Measurements from ENCODE around the gene EHD4.

EHD4 gene

DNA sequence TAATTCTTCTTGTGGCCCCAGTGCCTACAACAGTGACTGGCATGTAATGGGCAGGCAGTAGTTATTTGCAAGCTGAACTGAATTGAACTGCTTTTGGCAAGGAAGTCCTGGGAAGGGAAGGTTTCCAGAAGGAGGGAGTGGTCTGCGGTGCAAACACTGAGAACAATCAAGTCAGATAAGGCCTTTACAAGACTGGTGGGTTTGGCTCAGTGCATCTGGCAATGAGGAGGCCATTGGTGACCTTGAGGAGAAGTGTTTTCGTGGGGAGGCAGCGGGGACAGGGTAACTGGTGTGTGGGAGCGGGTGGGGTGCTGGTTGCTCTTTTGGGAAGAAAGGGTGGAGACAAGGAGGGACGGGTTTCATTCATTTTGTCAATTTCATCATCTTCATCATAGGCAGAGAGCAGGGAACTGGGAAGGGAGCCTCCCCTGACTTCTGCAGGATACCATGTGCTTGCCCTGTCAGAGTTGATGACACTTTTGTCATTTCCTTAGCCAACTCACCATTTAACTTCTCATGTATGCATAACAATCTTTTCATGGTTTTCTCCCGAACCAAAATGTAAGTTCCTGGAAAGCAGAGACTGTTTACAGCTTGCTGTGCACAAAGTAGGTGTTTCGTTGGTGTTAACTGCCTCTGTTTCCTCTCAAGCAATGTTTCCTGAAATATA lies 8.4 kb upstream of the EHD4 start:
- DNase-seq (ENCODE audit: low read depth in 2 of 2): no peak

DNA sequence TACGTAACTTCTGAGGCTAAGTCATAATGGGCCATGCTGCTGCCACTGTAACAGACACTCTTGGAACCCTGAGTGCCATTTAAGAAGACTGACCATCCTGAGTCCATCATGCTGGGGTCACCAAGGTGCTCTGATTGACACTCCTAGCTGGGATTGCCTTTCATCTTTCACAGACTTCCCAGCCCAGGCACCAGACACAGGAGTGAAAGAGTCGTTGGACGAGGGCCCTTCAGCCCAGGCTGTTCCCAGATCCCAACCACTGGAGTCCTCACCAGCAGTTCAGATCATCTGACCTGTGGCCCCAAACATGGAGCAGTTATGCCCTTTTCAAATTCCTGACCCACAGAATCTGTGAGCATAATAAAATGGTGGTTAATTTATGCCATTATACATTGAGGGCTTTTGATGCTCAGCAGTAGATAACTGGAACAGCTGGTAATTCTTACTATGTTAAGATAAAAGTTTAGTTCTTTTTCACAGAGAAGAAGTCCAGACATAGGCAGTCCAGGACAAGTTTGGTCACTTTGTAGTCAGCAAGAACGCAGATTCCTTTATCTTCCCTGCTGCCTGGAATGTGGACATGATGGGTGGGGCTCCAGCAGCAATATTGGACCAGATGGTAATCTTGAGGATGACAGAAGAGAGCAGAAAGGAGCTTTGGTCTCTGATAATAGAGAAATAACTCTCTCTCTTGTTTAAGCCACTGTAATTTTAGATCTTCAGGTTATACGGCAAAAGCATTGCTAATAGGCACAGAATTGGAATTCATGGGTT lies 7.3 kb upstream of the EHD4 start:
- DNase-seq (ENCODE audit: low read depth in 2 of 2): no peak

- DNase-seq (ENCODE audit: low read depth in 2 of 2): no peak
Observed at GRCh38 chr15:41978534-41978933, 6.2 kb upstream of the EHD4 start.

- DNase-seq (ENCODE audit: low read depth in 2 of 2): no peak
Observed at GRCh38 chr15:41977757-41978383, 5.5 kb upstream of the EHD4 start.

- DNase-seq (ENCODE audit: low read depth in 2 of 2): no peak
Observed at GRCh38 chr15:41975669-41976068, 3.3 kb upstream of the EHD4 start.

DNA sequence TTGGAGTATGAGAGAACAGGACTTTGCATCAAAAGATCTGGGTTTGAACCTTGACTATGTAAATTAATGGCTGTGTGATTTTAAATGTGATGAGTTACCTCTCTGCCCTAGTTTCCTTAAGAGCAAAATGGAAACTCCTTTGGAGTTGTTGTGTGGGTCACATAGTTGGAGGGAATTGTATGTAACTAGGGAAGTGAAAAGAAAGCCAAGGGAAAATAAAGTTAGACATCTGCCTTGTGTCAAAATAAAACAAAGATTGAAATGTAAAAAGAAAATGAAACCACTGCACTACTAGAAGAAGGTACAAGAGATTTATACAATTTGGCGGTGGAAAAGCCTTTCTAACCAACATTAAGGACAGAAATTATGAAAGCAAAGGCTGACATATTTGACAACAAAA lies 1.7 kb upstream of the EHD4 start:
- DNase-seq (ENCODE audit: low read depth in 2 of 2): no peak

- DNase-seq (ENCODE audit: low read depth in 2 of 2): peak in 1 of 2 donors; percentile 34
Observed at GRCh38 chr15:41971895-41972252, 483 bp downstream of the EHD4 start.

DNA sequence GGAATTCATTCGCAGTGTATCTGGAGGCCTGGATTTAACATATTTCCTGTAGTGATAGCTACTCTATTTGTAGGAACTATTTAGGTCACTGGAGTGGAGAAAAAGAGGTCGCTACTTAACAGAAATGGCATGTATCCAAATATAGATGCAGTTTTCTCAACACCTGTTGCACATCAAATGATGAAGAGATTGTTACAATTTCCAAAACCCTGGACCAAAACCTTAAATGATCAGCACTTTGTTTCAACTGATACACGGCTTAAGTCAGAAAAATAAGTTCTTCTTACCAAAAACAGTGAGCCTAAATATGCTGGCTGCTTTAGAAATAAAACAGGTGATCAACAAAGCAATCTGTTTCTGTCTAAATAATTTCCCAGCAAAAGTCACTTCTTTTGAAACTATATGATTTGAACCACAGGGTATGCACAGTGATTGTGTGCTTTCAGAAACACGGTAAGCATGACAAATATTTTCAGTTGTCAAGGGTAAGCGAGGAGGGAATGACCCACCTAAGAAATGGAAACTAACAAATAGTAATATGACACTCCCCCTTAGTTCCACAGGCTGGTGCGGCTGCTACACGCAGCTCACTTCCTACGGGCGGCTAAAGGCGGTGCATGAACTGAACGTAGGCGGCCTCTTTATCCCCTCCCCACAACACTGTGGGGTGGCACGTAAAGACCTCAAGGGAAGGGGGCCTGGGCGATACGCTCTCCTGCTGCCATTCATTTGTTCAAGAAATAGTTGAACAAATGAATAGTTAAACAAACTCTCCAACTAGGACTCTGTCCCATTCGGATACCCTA lies 1.1 kb downstream of the EHD4 start:
- peak; percentile 57 to 65 for DNase-seq (ENCODE audit: low read depth in 2 of 2)

DNA sequence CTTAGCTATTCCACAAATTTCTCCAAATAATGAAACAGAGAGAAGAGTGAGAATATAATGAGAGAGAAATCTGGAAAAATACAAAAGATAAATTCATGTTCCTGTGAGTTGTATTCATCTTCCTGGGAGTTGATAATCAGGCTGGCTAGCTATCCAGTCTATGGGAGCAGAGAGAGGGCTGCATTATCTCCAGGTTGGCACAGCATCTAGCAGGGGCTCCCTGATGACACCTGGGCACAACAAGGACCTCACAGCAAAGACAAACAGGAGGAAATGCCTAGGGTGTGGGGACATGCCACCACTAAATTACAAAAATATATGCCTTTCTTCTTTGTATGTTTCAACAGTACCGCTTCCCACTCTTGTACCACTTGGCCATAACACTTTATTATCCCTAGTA lies 1.9 kb downstream of the EHD4 start:
- no peak for DNase-seq (ENCODE audit: low read depth in 2 of 2)

GRCh38 chr15:41969851-41970431 lies 2.4 kb downstream of the EHD4 start:
- DNase-seq (ENCODE audit: low read depth in 2 of 2): no peak

GRCh38 chr15:41968701-41969100 lies 3.7 kb downstream of the EHD4 start:
- no peak for DNase-seq (ENCODE audit: low read depth in 2 of 2)

DNA sequence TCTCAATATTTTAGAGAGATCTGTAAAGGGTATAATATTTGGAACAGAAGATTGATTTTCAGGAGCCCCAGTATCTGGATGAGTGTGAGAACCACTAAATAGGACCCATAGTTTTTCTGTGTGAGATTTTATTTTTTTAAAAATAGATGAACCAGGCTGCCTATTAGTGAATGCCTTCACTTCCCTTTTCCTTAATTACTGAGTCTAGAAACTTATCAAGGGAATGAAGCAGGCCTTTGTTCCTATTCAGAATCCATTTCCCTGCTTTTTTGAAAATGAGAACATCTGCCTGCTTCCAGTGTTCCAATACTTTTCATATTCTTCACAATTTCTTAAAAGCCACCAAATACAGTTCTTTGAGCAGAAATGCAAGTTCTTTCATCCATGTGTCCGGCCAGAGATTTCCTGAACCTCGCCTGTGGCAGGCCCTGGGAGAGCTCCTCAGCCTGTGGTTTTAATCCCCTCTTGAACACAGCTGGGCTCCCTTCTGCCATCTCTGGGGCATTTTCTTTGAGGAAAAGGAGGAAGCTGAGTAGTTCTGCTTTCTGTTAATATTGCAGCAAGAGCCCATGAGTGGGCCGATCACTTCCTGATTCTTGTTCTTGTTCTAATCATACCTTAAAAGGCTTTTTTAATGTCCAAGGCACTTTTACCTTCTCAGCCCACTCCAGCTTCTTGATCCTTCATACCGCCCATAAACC lies 4.7 kb downstream of the EHD4 start:
- no peak for DNase-seq (ENCODE audit: low read depth in 2 of 2)

GRCh38 chr15:41966920-41967465 lies 5.4 kb downstream of the EHD4 start:
- no peak for DNase-seq (ENCODE audit: low read depth in 2 of 2)

GRCh38 chr15:41966414-41966812 lies 5.9 kb downstream of the EHD4 start:
- DNase-seq (ENCODE audit: low read depth in 2 of 2): no peak

- DNase-seq (ENCODE audit: low read depth in 2 of 2): no peak
Observed at GRCh38 chr15:41965441-41966413, 6.6 kb downstream of the EHD4 start.

DNA sequence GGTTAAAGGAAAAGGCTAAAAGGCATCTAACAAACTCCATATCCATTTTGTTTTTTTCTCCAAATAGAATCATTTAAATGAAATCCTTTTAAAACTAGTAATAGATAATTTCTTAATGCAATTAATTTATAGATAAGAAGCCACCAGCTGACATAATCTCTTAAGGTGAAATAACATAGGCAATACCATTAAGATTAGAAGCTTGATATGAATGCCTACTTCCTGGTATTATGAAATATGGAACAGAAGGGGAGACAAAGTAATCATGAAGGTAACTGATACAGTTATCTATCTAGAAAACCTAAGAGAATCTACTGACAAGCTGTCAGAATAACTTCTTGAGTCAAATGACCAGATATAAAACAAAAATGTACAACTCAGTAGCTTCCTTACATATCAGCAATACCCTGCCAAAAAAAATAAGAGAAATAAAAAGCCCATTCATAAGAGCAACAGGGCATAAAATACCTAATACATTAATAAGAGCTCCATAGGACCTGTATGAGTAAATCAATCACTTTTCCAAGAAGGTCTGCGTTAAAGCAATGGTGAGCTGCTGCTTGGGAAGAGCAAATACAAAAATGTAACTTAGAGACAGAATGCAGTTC lies 10.7 kb downstream of the EHD4 start:
- no peak for DNase-seq (ENCODE audit: low read depth in 2 of 2)

DNA sequence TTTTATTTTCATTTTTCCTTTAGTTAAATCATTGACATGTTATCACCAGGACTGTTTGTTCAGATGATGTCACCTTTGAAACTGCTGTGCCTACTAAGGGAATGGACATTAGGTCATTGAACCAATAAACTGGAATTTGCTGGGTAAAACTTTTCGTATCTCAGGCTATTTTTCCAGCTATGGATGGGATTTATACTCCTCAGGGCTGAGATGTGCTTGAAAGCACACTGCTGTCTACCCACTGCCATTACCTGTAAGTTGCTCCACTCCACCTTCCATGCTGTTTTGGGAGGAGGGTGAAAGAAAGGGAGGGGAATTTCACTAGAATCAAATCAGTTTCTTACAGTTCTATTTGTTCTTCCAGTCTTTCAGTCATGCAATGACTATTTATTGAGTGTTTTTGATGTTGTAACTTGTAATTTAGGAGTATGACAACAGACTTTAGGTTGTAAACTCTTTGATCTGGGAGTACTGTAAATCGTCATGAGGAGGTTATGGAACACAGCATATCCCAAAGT lies 11.3 kb downstream of the EHD4 start:
- no peak for DNase-seq (ENCODE audit: low read depth in 2 of 2)

DNA sequence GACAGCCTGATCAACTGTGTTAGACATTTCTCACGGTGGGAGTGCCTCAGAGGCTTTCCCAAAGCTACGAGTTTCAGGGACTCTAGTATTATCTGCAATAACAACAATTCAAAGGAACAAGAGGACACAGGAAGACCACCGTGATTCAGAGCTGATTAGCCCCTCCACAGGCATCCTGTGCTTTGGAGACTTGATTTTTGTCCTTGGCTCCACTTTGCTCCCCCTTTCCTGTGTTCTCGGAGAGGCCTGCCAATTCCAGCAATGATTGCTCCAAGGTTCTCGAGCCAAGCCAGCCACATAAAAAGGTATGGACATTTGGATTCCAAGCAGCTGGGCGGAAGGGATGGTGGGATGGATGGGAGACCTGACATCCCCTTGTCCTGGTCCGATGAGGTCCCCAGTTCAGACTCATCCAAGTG lies 14.3 kb downstream of the EHD4 start:
- no peak for DNase-seq (ENCODE audit: low read depth in 2 of 2)

Data from stimulated activated CD8-positive, alpha-beta memory T cell treated with anti-CD3 and anti-CD28 coated beads, Interleukin-2, amount 100 ng/mL, for 48 hours (primary cell).